ENCODE measurements around the gene PGS1. TPM values are rescaled to one million over a fixed set of nuclear protein-coding genes. Genes with fewer than 3 reads are reported as not detected.
"Not testable (repeated sequence)": the region's sequence is repeated elsewhere in the genome, so short reads cannot be mapped to it uniquely, and the experiment has no call there.

PGS1 gene, protein sequence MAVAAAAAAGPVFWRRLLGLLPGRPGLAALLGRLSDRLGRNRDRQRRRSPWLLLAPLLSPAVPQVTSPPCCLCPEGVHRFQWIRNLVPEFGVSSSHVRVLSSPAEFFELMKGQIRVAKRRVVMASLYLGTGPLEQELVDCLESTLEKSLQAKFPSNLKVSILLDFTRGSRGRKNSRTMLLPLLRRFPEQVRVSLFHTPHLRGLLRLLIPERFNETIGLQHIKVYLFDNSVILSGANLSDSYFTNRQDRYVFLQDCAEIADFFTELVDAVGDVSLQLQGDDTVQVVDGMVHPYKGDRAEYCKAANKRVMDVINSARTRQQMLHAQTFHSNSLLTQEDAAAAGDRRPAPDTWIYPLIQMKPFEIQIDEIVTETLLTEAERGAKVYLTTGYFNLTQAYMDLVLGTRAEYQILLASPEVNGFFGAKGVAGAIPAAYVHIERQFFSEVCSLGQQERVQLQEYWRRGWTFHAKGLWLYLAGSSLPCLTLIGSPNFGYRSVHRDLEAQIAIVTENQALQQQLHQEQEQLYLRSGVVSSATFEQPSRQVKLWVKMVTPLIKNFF
- total RNA-seq = 10 to 100 TPM; 24.1 to 53.0 (median 38.8) TPM

DNA sequence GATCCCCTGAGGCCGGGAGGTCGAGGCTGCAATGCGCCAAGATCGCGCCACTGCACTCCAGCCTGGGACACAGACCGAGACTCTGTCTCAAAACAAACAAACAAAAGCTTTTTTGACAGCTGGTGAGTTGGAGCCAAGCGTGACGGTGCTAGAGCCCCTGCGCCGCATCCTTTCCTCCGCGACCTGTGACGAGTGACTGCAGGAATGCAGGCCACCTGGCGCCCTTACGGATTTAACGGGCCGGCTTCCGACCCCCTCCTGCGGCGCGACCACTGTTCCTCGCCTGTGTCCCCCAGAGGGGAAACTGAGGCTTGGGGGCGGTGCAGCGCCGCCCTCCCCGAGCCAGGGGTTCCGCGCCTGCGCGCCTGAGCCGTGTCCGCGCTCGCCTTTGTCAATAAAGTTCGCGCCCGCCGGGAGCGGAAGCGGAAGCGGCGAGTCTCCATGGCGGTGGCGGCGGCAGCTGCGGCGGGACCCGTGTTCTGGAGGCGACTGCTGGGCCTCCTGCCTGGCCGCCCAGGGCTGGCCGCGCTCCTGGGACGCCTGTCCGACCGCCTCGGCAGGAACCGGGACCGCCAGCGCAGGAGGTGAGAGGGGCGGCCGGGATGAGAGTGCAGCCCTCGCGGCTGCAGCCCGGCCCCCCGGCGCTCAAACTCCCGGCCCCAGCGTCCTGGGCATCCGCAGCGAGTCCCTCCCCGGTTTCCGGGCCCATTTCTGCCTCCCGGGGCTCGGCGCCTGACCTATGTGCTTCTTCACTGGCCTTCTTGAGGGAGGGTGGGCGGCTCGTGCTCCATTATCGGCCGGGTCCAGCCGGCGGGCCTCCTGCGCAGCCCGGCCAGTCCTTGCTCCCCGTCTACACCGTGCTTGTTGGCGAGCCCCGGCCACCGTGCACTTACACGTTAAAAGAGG, at the start of gene PGS1:
TSS of gene PGS1 (plus strand) at position 425 of the 906 bp plus-strand sequence. CDS start at position 442, 17 bp downstream.
- WGBS, 2 donors (ENCODE audit: low coverage in 1 of 2) = no CpG with 5 or more reads among the region's 89 CpGs
- TF ChIP-seq, protein P1, sequence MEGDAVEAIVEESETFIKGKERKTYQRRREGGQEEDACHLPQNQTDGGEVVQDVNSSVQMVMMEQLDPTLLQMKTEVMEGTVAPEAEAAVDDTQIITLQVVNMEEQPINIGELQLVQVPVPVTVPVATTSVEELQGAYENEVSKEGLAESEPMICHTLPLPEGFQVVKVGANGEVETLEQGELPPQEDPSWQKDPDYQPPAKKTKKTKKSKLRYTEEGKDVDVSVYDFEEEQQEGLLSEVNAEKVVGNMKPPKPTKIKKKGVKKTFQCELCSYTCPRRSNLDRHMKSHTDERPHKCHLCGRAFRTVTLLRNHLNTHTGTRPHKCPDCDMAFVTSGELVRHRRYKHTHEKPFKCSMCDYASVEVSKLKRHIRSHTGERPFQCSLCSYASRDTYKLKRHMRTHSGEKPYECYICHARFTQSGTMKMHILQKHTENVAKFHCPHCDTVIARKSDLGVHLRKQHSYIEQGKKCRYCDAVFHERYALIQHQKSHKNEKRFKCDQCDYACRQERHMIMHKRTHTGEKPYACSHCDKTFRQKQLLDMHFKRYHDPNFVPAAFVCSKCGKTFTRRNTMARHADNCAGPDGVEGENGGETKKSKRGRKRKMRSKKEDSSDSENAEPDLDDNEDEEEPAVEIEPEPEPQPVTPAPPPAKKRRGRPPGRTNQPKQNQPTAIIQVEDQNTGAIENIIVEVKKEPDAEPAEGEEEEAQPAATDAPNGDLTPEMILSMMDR (IDR thresholded peaks at IDR 0.05) = peak in 2 of 4 experiments; percentile 12 to 27
- TF ChIP-seq POLR2A (IDR thresholded peaks at IDR 0.05) (peak; percentile 76 to 85), POLR2AphosphoS5 (IDR thresholded peaks at IDR 0.05) (peak; percentile 94), EP300 (IDR thresholded peaks at IDR 0.05) (no peak)
- Histone ChIP-seq H3K4me1 (peaks cover 6 to 55% (median 23%) of the 10 kb centered on the region in 3 donors), H3K27me3 (no peaks in the 10 kb centered on the region), H3K36me3 (no peaks in the 10 kb centered on the region), H3K4me3 (peak within 1 kb of the TSS; percentile 90 to 91), H3K9me3 (no peaks in the 10 kb centered on the region), H3K27ac (peak within 1 kb of the TSS; percentile 79 to 94 (median 89))
- ATAC-seq = peak; percentile 78

DNA sequence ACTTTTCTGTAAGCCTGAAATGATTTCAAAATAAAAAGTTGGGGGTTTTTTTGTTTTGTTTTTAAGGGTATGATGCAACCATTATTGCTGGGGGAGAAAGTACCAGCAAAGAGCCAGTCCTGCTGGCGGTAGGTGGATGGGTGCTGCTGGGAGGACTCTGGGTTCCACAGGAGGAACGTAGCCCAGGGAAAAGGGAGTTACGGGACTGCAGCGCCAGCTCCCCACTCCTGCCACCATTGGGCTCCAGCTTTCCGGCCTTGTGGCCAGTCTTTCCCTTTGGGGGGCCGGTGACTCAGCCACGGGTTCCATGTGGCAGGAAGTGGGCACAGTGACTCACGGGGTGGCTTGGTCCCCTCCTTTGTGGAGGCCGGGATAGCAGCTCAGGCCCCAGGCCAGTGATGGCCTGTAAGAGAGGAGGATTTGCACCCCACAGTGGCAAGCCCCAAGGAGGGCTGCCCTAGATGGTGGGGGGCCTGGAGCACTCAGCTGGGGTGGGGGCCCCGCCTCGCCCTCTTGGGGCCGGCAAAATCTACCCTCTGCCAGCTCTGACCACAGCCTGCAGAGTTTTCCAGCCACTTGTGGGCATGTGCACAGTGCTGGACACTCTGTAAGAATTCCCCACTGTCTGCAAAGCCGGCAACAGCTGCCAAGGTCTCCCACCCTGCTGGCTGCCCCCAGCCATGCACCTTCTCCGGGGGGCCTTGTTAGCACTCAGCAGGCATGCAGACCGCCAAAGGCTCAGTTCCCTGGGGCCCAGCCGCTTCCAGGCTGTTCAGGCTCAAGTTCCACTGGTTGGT, 49.0 kb upstream of the PGS1 start:
- peaks cover 0 to 37% (median under 1%) of the 10 kb centered on the region in 3 donors for H3K4me1 ChIP-seq
- H3K4me3 ChIP-seq = no peak overlapping the region
- no peak for TF ChIP-seq POLR2AphosphoS5 (IDR thresholded peaks at IDR 0.05)
- no peak for TF ChIP-seq POLR2A (IDR thresholded peaks at IDR 0.05)
- TF ChIP-seq, protein P1 (IDR thresholded peaks at IDR 0.05) = no peak
- TF ChIP-seq EP300 (IDR thresholded peaks at IDR 0.05) = no peak
- WGBS, 2 donors (ENCODE audit: low coverage in 1 of 2) = 88% methylated on average over 1 of the region's 16 CpGs; no CpG with 5 or more reads in 1 of the 2 donors
- ATAC-seq = peak; percentile 4
- peak overlapping the region in 2 of 4 donors; percentile 49 to 50 for H3K27ac ChIP-seq
- H3K9me3 ChIP-seq = no peaks in the 10 kb centered on the region
- no peaks in the 10 kb centered on the region for H3K27me3 ChIP-seq
- H3K36me3 ChIP-seq = no peaks in the 10 kb centered on the region

DNA sequence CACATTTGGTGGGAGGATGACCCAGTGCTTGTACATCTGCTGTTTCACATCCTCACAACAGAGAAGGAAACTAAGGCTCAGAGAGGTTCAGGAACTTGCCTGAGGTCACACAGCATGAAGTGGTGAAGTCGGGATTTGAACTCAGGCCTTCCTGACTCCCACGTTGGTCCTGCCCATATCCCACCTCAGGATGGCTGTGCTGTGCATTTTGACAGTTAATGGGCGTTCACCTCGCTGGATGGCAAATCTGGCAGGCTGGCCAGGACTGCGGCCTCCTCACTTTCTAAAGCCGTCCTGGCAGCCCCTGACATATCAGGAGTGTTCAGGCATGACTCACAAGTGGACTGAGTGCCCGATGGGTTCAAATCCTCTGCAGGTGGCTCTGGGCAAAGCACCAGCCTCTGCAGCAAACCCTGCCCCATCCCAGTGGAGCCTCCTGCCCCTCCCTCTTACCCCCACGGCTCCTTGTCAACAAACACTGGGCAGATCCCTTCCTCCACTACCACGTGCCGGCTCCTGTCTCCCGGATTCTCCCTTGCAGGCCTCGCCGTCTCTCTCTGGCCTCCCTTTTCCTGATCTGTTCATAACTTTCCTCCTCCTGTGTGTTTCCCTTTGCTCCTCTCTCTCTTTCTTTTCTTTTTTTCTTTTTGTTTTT, 47.8 kb upstream of the PGS1 start:
- H3K4me1 ChIP-seq = peaks cover 0 to 25% (median 0%) of the 10 kb centered on the region in 3 donors
- no peaks in the 10 kb centered on the region for H3K36me3 ChIP-seq
- no peaks in the 10 kb centered on the region for H3K27me3 ChIP-seq
- WGBS, 2 donors (ENCODE audit: low coverage in 1 of 2) = 25 to 43% methylated on average over 9 to 10 of the region's 13 CpGs
- peak overlapping the region in 3 of 4 donors; percentile 31 to 54 (median 46) for H3K27ac ChIP-seq
- peak; percentile 52 for ATAC-seq
- no peak overlapping the region for H3K4me3 ChIP-seq
- TF ChIP-seq POLR2A (IDR thresholded peaks at IDR 0.05) (no peak), EP300 (IDR thresholded peaks at IDR 0.05) (no peak), POLR2AphosphoS5 (IDR thresholded peaks at IDR 0.05) (peak; percentile 73)
- TF ChIP-seq, protein P1 (IDR thresholded peaks at IDR 0.05) = peak in 1 of 4 experiments; percentile 4
- H3K9me3 ChIP-seq = no peaks in the 10 kb centered on the region

DNA sequence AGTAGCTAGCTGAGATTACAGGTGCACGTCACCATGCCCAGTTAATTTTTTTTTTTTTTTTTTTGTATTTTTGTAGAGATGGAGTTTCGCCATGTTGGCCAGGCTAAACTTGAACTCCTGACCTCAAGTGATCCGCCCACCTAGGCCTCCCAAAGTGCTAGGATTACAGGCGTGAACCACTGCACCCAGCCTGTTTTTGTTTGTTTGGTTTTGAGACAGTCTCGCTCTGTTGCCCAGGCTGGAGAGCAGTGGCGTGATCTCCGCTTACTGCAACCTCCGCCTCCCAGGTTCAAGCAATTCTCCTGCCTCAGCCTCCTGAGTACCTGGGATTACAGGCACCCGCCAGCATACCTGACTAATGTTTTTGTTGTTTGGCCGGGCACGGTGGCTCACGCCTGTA, 47.1 kb upstream of the PGS1 start:
- 0 to 83% methylated on average over 1 to 3 of the region's 12 CpGs for WGBS, 2 donors (ENCODE audit: low coverage in 1 of 2)
- H3K36me3 ChIP-seq, H3K27me3 ChIP-seq, H3K9me3 ChIP-seq, ATAC-seq, H3K4me3 ChIP-seq: not testable (repeated sequence)
- Histone ChIP-seq H3K4me1 (peaks cover 0 to 20% (median 0%) of the 10 kb centered on the region in 3 donors), H3K27ac (peak overlapping the region in 1 of 4 donors; percentile 54)
